NCI-H524 treated with DMSO at 0.1 percent for 48 hours (cell line): ENCODE measurements around the gene TLN1.

ENCODE experiments used
- DNase-seq: peaks from one replicate; lab custom pipeline; 2025; lab: John Stamatoyannopoulos, UW

TLN1 gene

DNA sequence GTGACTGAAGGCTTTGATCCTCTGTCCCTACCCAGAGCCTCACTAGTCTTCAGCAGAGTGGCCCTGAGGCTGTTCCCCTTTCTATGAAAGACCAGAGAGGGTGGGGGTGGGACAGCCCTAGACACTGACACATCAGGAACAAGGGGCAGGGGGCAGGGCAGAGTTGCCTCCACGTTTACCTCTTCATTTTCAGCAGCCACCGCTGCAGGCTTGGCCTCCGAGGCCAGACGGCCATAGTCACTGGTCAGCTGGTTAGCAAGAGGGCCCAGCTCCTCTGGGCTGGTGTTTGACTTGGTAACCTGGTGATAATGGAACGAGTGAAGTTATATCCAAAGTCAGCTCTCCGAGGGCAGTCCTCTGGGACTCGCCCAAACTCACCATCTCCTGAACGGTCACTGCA, 26.6 kb downstream of the TLN1 start:
- no peak for DNase-seq

DNA sequence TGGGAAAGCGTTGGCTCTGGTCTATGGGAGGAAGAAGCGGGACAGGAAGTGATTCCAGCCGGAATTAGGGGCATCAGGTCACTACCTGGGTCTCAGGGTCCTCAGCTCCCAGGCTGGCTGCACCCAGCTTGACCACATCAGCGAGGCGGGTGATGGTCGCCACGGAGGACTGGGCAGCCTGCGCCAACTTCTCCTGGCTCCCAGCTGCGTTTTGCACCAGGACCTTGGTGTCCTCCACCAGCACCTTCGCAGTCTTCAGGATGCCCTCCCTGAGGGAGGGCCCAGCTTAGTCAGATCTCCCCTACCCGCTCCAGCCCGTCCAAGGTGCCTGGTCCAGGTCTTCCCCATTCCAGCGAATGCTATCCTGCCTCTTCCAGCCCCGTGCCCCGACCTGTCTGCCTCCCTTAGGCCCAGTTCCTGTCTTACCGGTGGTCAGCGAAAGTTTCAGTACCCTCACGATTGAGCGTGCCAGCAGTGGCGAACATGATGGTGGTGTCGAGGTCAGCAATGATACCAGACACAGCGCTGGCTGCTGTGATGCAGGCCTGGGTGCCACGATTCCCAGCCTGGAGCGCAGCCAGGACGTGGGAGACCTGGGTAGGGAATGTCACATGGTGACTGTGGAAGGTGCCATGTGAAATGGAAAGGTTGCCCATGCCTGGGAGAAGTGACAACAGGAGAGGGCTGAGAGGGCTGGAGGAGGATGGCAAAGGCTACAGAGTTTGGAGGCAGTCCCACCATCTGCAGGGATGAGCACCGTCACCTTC, 27.9 kb downstream of the TLN1 start:
- no peak for DNase-seq

DNA sequence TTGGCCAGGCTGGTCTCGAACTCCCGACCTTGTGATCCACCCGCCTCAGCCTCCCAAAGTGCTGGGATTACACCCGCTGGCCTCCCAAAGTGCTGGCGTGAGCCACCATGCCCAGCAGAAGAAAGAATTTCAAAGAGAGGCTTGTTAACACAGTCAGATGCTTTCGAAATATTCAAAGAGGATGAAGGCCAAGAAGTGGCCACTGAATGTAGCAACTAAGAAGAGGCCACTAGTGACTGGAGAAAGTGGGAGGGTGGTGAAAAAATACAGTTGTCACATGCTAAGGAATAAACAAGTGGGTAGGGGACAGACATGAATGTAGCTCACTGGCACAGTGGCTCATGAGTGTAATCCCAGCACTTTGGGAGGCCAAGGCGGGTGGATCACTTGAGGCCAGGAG, 29.3 kb downstream of the TLN1 start:
- DNase-seq, result no peak

GRCh38 chr9:35700942-35701341, 31.1 kb downstream of the TLN1 start:
- no peak for DNase-seq

DNA sequence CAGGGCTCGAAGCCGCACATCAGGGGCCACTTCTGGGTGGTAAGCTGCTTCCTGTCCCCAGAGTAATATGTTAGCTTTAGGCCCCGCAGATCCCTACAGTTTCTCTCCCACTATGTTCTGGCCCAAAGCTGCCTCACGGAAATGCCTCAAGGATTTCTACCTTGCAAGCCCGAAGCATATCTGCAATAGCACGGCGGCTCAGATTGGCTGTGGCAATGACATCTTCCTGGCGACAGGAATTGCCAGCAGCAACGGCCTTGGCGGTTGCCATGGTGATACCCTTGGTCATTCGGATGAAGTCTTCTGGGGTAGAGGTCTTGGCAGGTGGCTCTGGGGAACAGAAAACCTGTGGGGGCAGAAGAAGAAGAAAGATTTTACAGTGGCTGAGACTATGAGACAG, 32.0 kb downstream of the TLN1 start:
- no peak for DNase-seq

- no peak for DNase-seq
These were observed 33.8 kb downstream of the TLN1 start for GRCh38 chr9:35698231-35698630.

GRCh38 chr9:35697486-35697885, 34.5 kb downstream of the TLN1 start:
- no peak for DNase-seq

GRCh38 chr9:35696520-35697215, 35.3 kb downstream of the TLN1 start:
- DNase-seq, result no peak

GRCh38 chr9:35695943-35696401, 36.0 kb downstream of the TLN1 start:
- DNase-seq, result no peak

- no peak for DNase-seq
These were observed 40.2 kb downstream of the TLN1 start for GRCh38 chr9:35691757-35692301.

- no peak for DNase-seq
These were observed 40.7 kb downstream of the TLN1 start for GRCh38 chr9:35691334-35691650.

DNA sequence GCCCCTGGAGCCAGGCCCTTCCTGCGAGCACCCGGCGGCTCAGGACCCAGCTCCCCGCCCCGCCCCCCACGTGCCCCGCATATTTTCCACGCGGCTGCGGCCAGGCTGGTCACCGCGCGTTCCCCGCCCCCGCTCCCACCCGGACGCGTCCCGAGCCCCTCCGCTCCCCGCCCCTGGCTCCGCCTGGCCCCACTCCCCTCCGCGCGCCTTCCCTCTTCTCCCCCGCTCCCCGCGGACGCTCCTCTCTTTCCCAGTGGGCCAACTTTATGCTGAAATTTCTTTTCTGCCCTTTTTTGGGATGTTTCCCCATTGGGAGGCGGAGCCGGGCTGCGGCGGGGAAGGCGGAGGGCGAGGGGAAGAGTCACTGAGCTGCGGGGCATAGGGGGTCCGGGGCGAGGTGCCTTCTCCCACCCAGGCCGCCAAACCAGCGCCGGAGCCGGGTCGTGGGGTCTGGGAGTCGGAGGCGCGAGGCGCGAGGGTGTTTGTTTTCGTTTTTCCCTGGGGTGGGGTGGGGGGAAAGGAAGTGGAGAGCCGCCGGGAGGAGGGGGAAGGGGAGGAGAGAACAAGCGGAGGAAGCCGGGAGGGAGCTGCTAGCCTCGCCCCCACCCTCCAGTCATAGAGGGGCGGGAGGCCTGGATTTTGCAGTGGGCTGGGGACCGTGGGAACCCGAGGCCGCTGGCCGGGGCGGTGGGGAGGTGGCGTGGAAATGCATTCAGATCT, 41.2 kb downstream of the TLN1 start:
- DNase-seq, result no peak

DNA sequence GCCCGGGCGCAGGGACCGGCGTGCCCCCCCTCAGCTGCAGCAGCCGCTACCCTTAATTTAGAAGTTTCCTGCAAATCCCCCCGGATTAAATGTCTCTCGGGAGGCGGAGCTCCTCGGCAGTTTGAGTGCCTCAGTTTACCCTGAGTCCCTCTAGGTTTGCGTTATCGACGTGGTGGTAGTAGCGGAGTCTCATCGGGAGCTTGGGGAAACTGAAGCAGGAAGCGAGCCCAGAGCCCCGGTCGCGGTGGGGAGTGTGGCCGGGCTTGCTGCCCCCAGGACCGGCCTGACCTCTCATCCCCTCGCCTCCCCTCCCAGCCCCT, 41.7 kb downstream of the TLN1 start:
- no peak for DNase-seq

- DNase-seq, result no peak
These were observed 42.3 kb downstream of the TLN1 start, which contains the start of gene TPM2 for GRCh38 chr9:35689542-35690293. TSS of gene TPM2 (minus strand) at chr9:35689925. CDS start at chr9:35689817, 108 bp downstream.

DNA sequence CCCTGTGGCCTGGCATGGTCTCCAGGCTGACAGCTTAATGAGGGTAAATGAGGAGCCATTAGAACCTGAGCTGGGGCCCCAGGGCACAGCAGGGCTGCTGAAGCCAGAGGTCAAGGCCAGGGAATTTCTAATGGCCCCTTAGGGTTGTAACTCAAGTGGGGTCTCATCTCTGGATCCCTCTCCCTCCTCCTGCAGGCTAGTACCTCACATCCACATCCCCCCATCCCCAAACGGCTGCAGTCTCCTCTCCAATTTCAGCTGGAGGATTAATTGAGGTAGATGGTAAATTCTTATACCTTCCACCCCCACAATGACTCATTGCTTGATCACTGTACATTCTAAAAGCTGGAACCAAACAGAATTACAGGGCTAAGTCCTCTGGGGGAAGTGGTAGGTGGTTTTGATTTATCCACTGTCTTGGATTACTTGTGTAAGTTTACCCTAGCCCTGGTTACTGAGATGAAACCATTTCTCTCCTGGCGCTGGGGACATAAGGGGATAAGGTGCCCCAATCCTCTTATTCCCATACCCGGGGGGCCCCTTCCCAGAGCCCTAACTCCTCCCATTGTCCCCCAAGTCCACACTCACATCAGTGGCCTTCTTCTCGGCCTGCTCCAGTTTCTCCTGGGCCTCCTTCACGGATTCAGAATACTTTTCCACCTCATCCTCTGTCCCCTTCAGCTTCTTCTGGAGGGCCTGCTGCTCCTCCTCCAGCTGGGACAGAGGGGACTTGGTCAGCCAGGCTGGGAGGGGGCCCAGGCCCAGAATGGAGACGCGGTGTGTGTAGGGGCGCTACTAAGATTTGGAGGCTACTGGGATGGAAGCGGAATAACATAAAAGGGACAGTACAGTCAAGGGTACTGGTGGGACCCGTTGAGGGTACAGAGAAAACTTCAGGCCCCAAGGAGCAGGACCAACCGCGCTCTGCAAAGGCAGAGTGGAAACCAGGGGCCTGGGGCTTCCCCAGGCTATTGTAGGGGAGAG, 43.1 kb downstream of the TLN1 start:
- no peak for DNase-seq

GRCh38 chr9:35687972-35688557, 43.9 kb downstream of the TLN1 start:
- DNase-seq, result no peak

GRCh38 chr9:35687306-35687705, 44.7 kb downstream of the TLN1 start:
- no peak for DNase-seq

- no peak for DNase-seq
These were observed 45.5 kb downstream of the TLN1 start for GRCh38 chr9:35686222-35687203.

GRCh38 chr9:35685506-35685905, 46.5 kb downstream of the TLN1 start:
- DNase-seq, result no peak
